ENCODE data around the gene GNAQ.

The GNAQ gene

GRCh38 chr9:77991191-77991590 is 40.4 kb downstream of the GNAQ start:
- H3K27me3 ChIP-seq (ENCODE audit: control insufficient read depth, low read length): 0 out of 2 replicates have a peak, but pooled peaks cover 2% of the 10 kb centered on the region
- no peak overlapping the region for H3K4me3 ChIP-seq (ENCODE audit: low read length)
- no peak overlapping the region for H3K4me2 ChIP-seq (ENCODE audit: low read length)
- no peaks in the 10 kb centered on the region for H3K4me1 ChIP-seq (ENCODE audit: control insufficient read depth, low read length)
- H3K9me3 ChIP-seq (ENCODE audit: control insufficient read depth, insufficient read depth, low read length): no peaks in the 10 kb centered on the region
- no peaks in the 10 kb centered on the region for H3K9me2 ChIP-seq (replicated peaks; ENCODE audit: control insufficient read depth, low read length)
- H4K20me1 ChIP-seq (ENCODE audit: control insufficient read depth, insufficient read depth, low read depth, low read length): no peaks in the 10 kb centered on the region
- no peaks in the 10 kb centered on the region for H3K36me3 ChIP-seq (ENCODE audit: control insufficient read depth, low read length)
- H3K27ac ChIP-seq (ENCODE audit: low read depth, low read length): no peak overlapping the region
- H3F3A ChIP-seq (ENCODE audit: control insufficient read depth, insufficient read depth): no peaks in the 10 kb centered on the region
- H3K79me2 ChIP-seq (ENCODE audit: control insufficient read depth, low read length): no peaks in the 10 kb centered on the region
- no peak for TF ChIP-seq EZH2phosphoT487 (IDR thresholded peaks at IDR 0.05; ENCODE audit: borderline replicate concordance, low read length)
- no peak for TF ChIP-seq CTCF (IDR thresholded peaks at IDR 0.05; ENCODE audit: low read depth, low read length, poor library complexity, severe bottlenecking)

GRCh38 chr9:77989909-77990308 is 41.7 kb downstream of the GNAQ start:
- Histone ChIP-seq H3K4me3 (ENCODE audit: low read length) (no peak overlapping the region), H3K79me2 (ENCODE audit: control insufficient read depth, low read length) (no peaks in the 10 kb centered on the region), H3K4me2 (ENCODE audit: low read length) (no peak overlapping the region), H3K9me3 (ENCODE audit: control insufficient read depth, insufficient read depth, low read length) (no peaks in the 10 kb centered on the region), H3F3A (ENCODE audit: control insufficient read depth, insufficient read depth) (no peaks in the 10 kb centered on the region), H3K4me1 (ENCODE audit: control insufficient read depth, low read length) (no peaks in the 10 kb centered on the region), H3K36me3 (ENCODE audit: control insufficient read depth, low read length) (no peaks in the 10 kb centered on the region), H3K9me2 (replicated peaks; ENCODE audit: control insufficient read depth, low read length) (no peaks in the 10 kb centered on the region), H3K27me3 (ENCODE audit: control insufficient read depth, low read length) (0 out of 2 replicates have a peak, but pooled peaks cover 2% of the 10 kb centered on the region), H3K27ac (ENCODE audit: low read depth, low read length) (no peak overlapping the region), H4K20me1 (ENCODE audit: control insufficient read depth, insufficient read depth, low read depth, low read length) (no peaks in the 10 kb centered on the region)
- no peak for TF ChIP-seq CTCF (IDR thresholded peaks at IDR 0.05; ENCODE audit: low read depth, low read length, poor library complexity, severe bottlenecking)
- no peak for TF ChIP-seq EZH2phosphoT487 (IDR thresholded peaks at IDR 0.05; ENCODE audit: borderline replicate concordance, low read length)

DNA sequence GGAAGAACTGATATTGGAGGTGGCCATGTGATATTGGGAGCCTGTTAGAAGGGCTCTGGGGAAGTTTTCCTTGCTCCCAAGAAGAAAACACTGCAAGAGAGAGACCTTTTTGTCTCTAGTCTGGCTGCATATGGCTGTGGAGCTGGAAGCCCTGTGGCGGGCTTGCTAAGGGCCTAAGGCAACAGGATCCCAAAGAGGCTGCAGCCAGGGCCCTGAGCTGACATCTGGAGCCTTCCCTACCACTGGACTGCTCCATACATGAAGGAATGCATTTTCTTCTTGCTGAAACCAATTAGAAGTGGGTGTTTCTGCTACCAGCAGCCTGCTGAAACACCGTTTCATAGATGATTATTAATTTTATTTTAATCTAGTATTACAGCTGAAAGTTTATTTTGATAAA is 42.2 kb downstream of the GNAQ start:
- no peaks in the 10 kb centered on the region for H3K36me3 ChIP-seq (ENCODE audit: control insufficient read depth, low read length)
- H3K27ac ChIP-seq (ENCODE audit: low read depth, low read length): no peak overlapping the region

More for the DNA sequence above, 42.2 kb downstream of the GNAQ start:
- Histone ChIP-seq H3K79me2 (ENCODE audit: control insufficient read depth, low read length) (no peaks in the 10 kb centered on the region), H3K4me2 (ENCODE audit: low read length) (no peak overlapping the region), H3K27me3 (ENCODE audit: control insufficient read depth, low read length) (0 out of 2 replicates have a peak, but pooled peaks cover 2% of the 10 kb centered on the region), H3K9me3 (ENCODE audit: control insufficient read depth, insufficient read depth, low read length) (no peaks in the 10 kb centered on the region), H3F3A (ENCODE audit: control insufficient read depth, insufficient read depth) (no peaks in the 10 kb centered on the region), H3K9me2 (replicated peaks; ENCODE audit: control insufficient read depth, low read length) (no peaks in the 10 kb centered on the region), H3K4me1 (ENCODE audit: control insufficient read depth, low read length) (no peaks in the 10 kb centered on the region), H4K20me1 (ENCODE audit: control insufficient read depth, insufficient read depth, low read depth, low read length) (no peaks in the 10 kb centered on the region), H3K4me3 (ENCODE audit: low read length) (no peak overlapping the region)
- no peak for TF ChIP-seq EZH2phosphoT487 (IDR thresholded peaks at IDR 0.05; ENCODE audit: borderline replicate concordance, low read length)
- no peak for TF ChIP-seq CTCF (IDR thresholded peaks at IDR 0.05; ENCODE audit: low read depth, low read length, poor library complexity, severe bottlenecking)

Data from DOHH2 (cell line).